ENCODE data around the gene RPL37. TPM values are rescaled to one million over a fixed set of nuclear protein-coding genes. Genes with fewer than 3 reads are reported as not detected.

The RPL37 gene
- total RNA-seq, 1 experiment from 2014 or later, result 145 TPM

- H3K27ac ChIP-seq, result no peak overlapping the region
- no peak overlapping the region for H3K4me3 ChIP-seq
- no peak for DNase-seq (ENCODE audit: low read depth in 1 of 2, low spot score in 2 of 2)
- no peaks in the 10 kb centered on the region for H3K27me3 ChIP-seq (replicated peaks)
- H3K36me3 ChIP-seq, result peaks cover 17% of the 10 kb centered on the region
- H3K4me1 ChIP-seq (replicated peaks), result no peaks in the 10 kb centered on the region
- H3K9me3 ChIP-seq (replicated peaks), result no peaks in the 10 kb centered on the region
Measured at GRCh38 chr5:40781843-40782409, 53.1 kb downstream of the RPL37 start.

- no peaks in the 10 kb centered on the region for H3K9me3 ChIP-seq (replicated peaks)
- H3K36me3 ChIP-seq, result peaks cover 24% of the 10 kb centered on the region
- no peak overlapping the region for H3K4me3 ChIP-seq
- DNase-seq (ENCODE audit: low read depth in 1 of 2, low spot score in 2 of 2), result no peak
- H3K4me1 ChIP-seq (replicated peaks), result no peaks in the 10 kb centered on the region
- H3K27me3 ChIP-seq (replicated peaks), result no peaks in the 10 kb centered on the region
- H3K27ac ChIP-seq, result no peak overlapping the region
Measured at GRCh38 chr5:40780858-40781257, 54.2 kb downstream of the RPL37 start.

GRCh38 chr5:40780199-40780598 lies 54.8 kb downstream of the RPL37 start:
- Histone ChIP-seq H3K9me3 (replicated peaks) (no peaks in the 10 kb centered on the region), H3K4me3 (no peak overlapping the region), H3K27me3 (replicated peaks) (no peaks in the 10 kb centered on the region), H3K36me3 (peaks cover 26% of the 10 kb centered on the region), H3K4me1 (replicated peaks) (no peaks in the 10 kb centered on the region), H3K27ac (no peak overlapping the region)
- DNase-seq (ENCODE audit: low read depth in 1 of 2, low spot score in 2 of 2), result no peak

- peaks cover 32% of the 10 kb centered on the region for H3K36me3 ChIP-seq
- H3K27me3 ChIP-seq (replicated peaks), result no peaks in the 10 kb centered on the region
- no peak for DNase-seq (ENCODE audit: low read depth in 1 of 2, low spot score in 2 of 2)
- no peaks in the 10 kb centered on the region for H3K9me3 ChIP-seq (replicated peaks)
- H3K4me3 ChIP-seq, result no peak overlapping the region
- no peak overlapping the region for H3K27ac ChIP-seq
- H3K4me1 ChIP-seq (replicated peaks), result no peaks in the 10 kb centered on the region
Measured at GRCh38 chr5:40779561-40779960, 55.5 kb downstream of the RPL37 start.

GRCh38 chr5:40778133-40778532 lies 56.9 kb downstream of the RPL37 start:
- Histone ChIP-seq H3K27ac (no peak overlapping the region), H3K36me3 (peaks cover 41% of the 10 kb centered on the region), H3K27me3 (replicated peaks) (no peaks in the 10 kb centered on the region), H3K4me1 (replicated peaks) (no peaks in the 10 kb centered on the region), H3K4me3 (no peak overlapping the region), H3K9me3 (replicated peaks) (no peaks in the 10 kb centered on the region)
- DNase-seq (ENCODE audit: low read depth in 1 of 2, low spot score in 2 of 2), result no peak

- Histone ChIP-seq H3K4me3 (no peak overlapping the region), H3K27me3 (replicated peaks) (no peaks in the 10 kb centered on the region), H3K9me3 (replicated peaks) (no peaks in the 10 kb centered on the region), H3K36me3 (peaks cover 48% of the 10 kb centered on the region), H3K4me1 (replicated peaks) (no peaks in the 10 kb centered on the region), H3K27ac (no peak overlapping the region)
- no peak for DNase-seq (ENCODE audit: low read depth in 1 of 2, low spot score in 2 of 2)
Measured at GRCh38 chr5:40776658-40776977, 58.4 kb downstream of the RPL37 start.

- H3K4me3 ChIP-seq, result no peak overlapping the region
- no peaks in the 10 kb centered on the region for H3K4me1 ChIP-seq (replicated peaks)
- H3K27me3 ChIP-seq (replicated peaks), result no peaks in the 10 kb centered on the region
- DNase-seq (ENCODE audit: low read depth in 1 of 2, low spot score in 2 of 2), result no peak
- no peaks in the 10 kb centered on the region for H3K9me3 ChIP-seq (replicated peaks)
- H3K36me3 ChIP-seq, result peaks cover 53% of the 10 kb centered on the region
- H3K27ac ChIP-seq, result no peak overlapping the region
Measured at GRCh38 chr5:40775846-40776657, 59.0 kb downstream of the RPL37 start.

Other genes with a start within 250 kb of the RPL37 start
- gene PTGER4, start 155.3 kb downstream of the RPL37 start, total RNA-seq (2014; rRNA removed; shearing (Covaris generic)), result 22.5 and 27.6 TPM in 2 replicates
- gene TTC33, start 79.3 kb downstream of the RPL37 start, total RNA-seq (2014; rRNA removed; shearing (Covaris generic)), result 19.1 and 19.4 TPM in 2 replicates
- gene PRKAA1, start 36.8 kb downstream of the RPL37 start, total RNA-seq (2014; rRNA removed; shearing (Covaris generic)), result 106 and 113 TPM in 2 replicates
- gene CARD6, start 6.1 kb upstream of the RPL37 start, total RNA-seq (2014; rRNA removed; shearing (Covaris generic)), result 4.3 and 6.6 TPM in 2 replicates
- gene C7, start 74.3 kb upstream of the RPL37 start, total RNA-seq (2014; rRNA removed; shearing (Covaris generic)), result not detected in 2 replicates
- gene MROH2B, start 236.1 kb upstream of the RPL37 start, total RNA-seq (2014; rRNA removed; shearing (Covaris generic)), result not detected in 2 replicates

Data from SJSA1 (cell line).